IMR-90 (cell line): ENCODE measurements around the gene BCAS3.

Experiments used
- CHD1 ChIP-seq: IDR thresholded peaks from 2 replicates; pipeline ENCODE4 v1.6.1; 2012; ENCODE audit warnings: low read depth, low read length, improper control_type of control experiment
- CTCF ChIP-seq: conservative IDR thresholded peaks from 2 replicates; pipeline ENCODE4 v1.5.1; 2012; ENCODE audit warnings: mild to moderate bottlenecking, low read depth, low read length, improper control_type of control experiment
- MAFK ChIP-seq: IDR thresholded peaks from 2 replicates; pipeline ENCODE4 v1.6.1; 2012; ENCODE audit warnings: low read depth, low read length, improper control_type of control experiment
- MXI1 ChIP-seq: IDR thresholded peaks from 2 replicates; pipeline ENCODE4 v1.6.1; 2012; ENCODE audit warnings: low read depth, mild to moderate bottlenecking, low read length, moderate library complexity, borderline replicate concordance
- POLR2A ChIP-seq: IDR thresholded peaks from 2 replicates; pipeline ENCODE4 v1.6.1; 2012; ENCODE audit warnings: mild to moderate bottlenecking, low read depth, low read length
- RAD21 ChIP-seq: IDR thresholded peaks from 2 replicates; pipeline ENCODE4 v1.6.1; 2012; ENCODE audit warnings: low read length, improper control_type of control experiment
- RCOR1 ChIP-seq: IDR thresholded peaks from 2 replicates; pipeline ENCODE4 v1.6.1; 2012; ENCODE audit warnings: mild to moderate bottlenecking, low read length, improper control_type of control experiment; ENCODE audit not compliant: insufficient replicate concordance
- RFX5 ChIP-seq: IDR thresholded peaks from 2 replicates; pipeline ENCODE4 v1.8.0; 2012; ENCODE audit warnings: low read depth, mild to moderate bottlenecking, low read length, moderate library complexity
- TF ChIP-seq, protein P1 (sequence below): fragments of 150-350 bp; IDR thresholded peaks from 2 replicates; pipeline ENCODE4 v1.6.1; 2017; ENCODE audit warnings: mild to moderate bottlenecking, antibody characterized with exemption, low read length, low read depth

- no peak for TF ChIP-seq CTCF
- TF ChIP-seq POLR2A, result no peak
- no peak for TF ChIP-seq RFX5
- TF ChIP-seq MAFK, result no peak
- TF ChIP-seq RAD21, result no peak
- TF ChIP-seq CHD1, result no peak
- TF ChIP-seq, protein P1, sequence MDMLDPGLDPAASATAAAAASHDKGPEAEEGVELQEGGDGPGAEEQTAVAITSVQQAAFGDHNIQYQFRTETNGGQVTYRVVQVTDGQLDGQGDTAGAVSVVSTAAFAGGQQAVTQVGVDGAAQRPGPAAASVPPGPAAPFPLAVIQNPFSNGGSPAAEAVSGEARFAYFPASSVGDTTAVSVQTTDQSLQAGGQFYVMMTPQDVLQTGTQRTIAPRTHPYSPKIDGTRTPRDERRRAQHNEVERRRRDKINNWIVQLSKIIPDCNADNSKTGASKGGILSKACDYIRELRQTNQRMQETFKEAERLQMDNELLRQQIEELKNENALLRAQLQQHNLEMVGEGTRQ, result no peak
- TF ChIP-seq MXI1, result no peak
- TF ChIP-seq RCOR1, result no peak
Observed at GRCh38 chr17:61337290-61337689, 659.6 kb downstream of the BCAS3 start.
